ENCODE data around the gene MYT1.

Gene MYT1

GRCh38 chr20:64228086-64228653 lies 63.9 kb downstream of the MYT1 start:
- no peak for DNase-seq (ENCODE audit: extremely low read depth, low read depth)
- no peak for TF ChIP-seq CTCF (IDR thresholded peaks at IDR 0.05; ENCODE audit: low read depth, low read length)

GRCh38 chr20:64228751-64229506 lies 64.7 kb downstream of the MYT1 start:
- TF ChIP-seq CTCF (IDR thresholded peaks at IDR 0.05; ENCODE audit: low read depth, low read length), result no peak
- DNase-seq (ENCODE audit: extremely low read depth, low read depth), result no peak

GRCh38 chr20:64229507-64230061 lies 65.3 kb downstream of the MYT1 start:
- DNase-seq (ENCODE audit: extremely low read depth, low read depth), result no peak
- no peak for TF ChIP-seq CTCF (IDR thresholded peaks at IDR 0.05; ENCODE audit: low read depth, low read length)

GRCh38 chr20:64230461-64231145 lies 66.4 kb downstream of the MYT1 start:
- no peak for DNase-seq (ENCODE audit: extremely low read depth, low read depth)
- TF ChIP-seq CTCF (IDR thresholded peaks at IDR 0.05; ENCODE audit: low read depth, low read length), result no peak

GRCh38 chr20:64231621-64232550 lies 67.6 kb downstream of the MYT1 start:
- no peak for DNase-seq (ENCODE audit: extremely low read depth, low read depth)
- TF ChIP-seq CTCF (IDR thresholded peaks at IDR 0.05; ENCODE audit: low read depth, low read length), result no peak

- DNase-seq (ENCODE audit: extremely low read depth, low read depth), result no peak
- no peak for TF ChIP-seq CTCF (IDR thresholded peaks at IDR 0.05; ENCODE audit: low read depth, low read length)
These were observed 68.5 kb downstream of the MYT1 start for GRCh38 chr20:64232794-64233193.

Data from AG09319 (cell line).